Measurements from ENCODE around the gene C16orf86. TPM values are rescaled to one million over a fixed set of nuclear protein-coding genes. Genes with fewer than 3 reads are reported as not detected.

C16orf86 gene, protein sequence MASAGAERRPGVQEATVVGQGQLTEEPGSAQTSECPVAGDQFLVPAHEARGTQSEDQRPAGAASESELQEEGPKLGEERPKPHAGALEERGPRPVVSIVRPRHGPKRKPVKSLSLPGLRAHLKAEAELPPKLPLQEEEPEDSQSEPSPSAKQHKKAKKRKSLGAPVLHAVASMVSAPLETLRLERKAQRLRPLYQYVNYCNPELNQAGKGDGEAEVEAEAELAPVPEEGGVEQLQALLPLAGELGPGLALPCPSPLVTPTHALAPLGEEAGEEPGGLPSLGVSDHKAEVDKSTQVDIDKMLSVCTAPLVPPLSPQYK
- 2.0 and 2.3 TPM in 2 replicates for total RNA-seq (2021; fragmentation: NEBNext Ultra II Directional; extraction: Animal tissue kit (Norgen Biotek cat#: 25700))
- polyA plus RNA-seq (2011; rRNA removed), result 1.4 and 2.4 TPM in 2 replicates
- polyA plus RNA-seq (2011; cell fraction: cytosol; rRNA removed), result 3.3 TPM
- polyA plus RNA-seq (2011; cell fraction: nucleus; rRNA removed), result 4.8 TPM
- polyA plus RNA-seq (2012, experiment 1 of 2), result 1.3 to 2.3 TPM (median 1.7 TPM) in 4 replicates
- 2.9 TPM for polyA plus RNA-seq (2012, experiment 2 of 2)
- 1.8 TPM for polyA plus RNA-seq (2013, experiment 1 of 2)
- 1.6 TPM for polyA plus RNA-seq (2013, experiment 2 of 2)
- 0.20 and 0.47 TPM in 2 replicates for polyA minus RNA-seq (2011; rRNA and poly(A)+ RNA removed)
- 2.2 TPM for polyA minus RNA-seq (2011; cell fraction: cytosol; rRNA and poly(A)+ RNA removed)
- polyA minus RNA-seq (2011; cell fraction: nucleus; rRNA and poly(A)+ RNA removed), result 0.80 TPM
- long read RNA-seq, experiment 1, partial matches to known transcripts, result 0 of 1 reads
- long read RNA-seq, experiment 1, other reads (novel, unspliced or antisense), result 1 of 1 reads
- long read RNA-seq, experiment 2, result 0 reads

DNA sequence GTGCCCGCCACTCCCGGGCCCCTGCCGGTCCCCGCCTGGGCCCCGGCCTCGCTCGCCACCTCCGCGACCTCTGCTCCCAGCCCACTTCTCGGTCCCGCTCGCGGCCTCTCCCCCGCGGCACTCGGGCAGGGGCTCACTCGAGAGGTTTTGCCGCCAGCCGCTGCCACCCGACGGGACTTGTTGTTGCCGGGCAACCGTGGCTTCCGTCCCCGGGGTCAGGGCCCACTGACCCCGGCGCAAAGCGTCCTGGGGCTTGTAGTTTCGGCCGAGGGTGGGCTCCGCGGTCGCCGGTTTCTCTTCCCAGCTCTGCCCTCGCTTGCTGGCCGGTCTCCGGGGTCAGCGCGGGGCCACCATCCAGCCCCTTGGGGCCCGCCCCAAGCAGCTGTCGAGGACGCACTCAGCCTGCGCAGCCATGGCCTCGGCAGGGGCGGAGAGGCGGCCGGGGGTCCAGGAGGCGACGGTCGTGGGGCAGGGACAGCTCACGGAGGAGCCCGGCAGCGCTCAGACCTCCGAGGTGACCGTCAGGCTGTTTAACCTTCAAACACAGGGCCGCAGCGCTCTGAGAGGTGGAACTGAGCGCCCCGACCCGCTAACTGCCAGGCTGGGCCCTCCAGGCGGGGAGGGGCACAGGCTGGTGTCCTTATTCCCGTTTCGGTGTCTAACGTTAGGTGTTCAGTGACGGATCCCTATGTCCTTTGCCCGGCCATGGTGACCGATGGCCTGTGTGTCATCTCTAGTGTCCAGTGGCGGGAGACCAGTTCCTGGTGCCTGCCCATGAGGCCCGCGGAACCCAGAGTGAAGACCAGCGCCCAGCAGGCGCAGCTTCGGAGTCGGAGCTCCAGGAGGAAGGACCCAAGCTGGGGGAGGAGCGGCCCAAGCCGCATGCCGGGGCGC, at the start of gene C16orf86, which contains the start of gene ENKD1:
Gene C16orf86, plus strand, starts transcription at position 256 of the 894 bp plus-strand sequence. Its CDS starts 157 bp downstream, at position 413.
Gene ENKD1, minus strand, starts transcription at position 192 of the 894 bp plus-strand sequence. CDS start 308 bp downstream, outside the sequence.
- no peaks in the 10 kb centered on the region for H3K9me3 ChIP-seq (ENCODE audit: insufficient read depth in 2 of 2, low read depth in 1 of 2, low read length in 1 of 2)
- H2BK12ac ChIP-seq (ENCODE audit: low read depth, low read length), result no peak within 1 kb of the TSS
- no peak within 1 kb of the TSS for H3K27ac ChIP-seq (ENCODE audit: low read depth, low read length)
- H2AFZ ChIP-seq (ENCODE audit: low read length), result peak within 1 kb of the TSS; percentile 19; the same call in 1 of the 2 replicates
- peaks cover 0 to 25% (median 16%) of the 10 kb centered on the region in 4 experiments; a peak in 5 of 7 replicates for H3K4me1 ChIP-seq (replicated peaks in 1 of 4; ENCODE audit: control insufficient read depth in 3 of 4, insufficient read depth in 4 of 4, low read length in 3 of 4)
- no peak within 1 kb of the TSS for H3K14ac ChIP-seq (ENCODE audit: insufficient read length)
- H3K23me2 ChIP-seq (ENCODE audit: low read depth, low read length), result peaks cover 11% of the 10 kb centered on the region; the same call in 1 of the 2 replicates
- no peak within 1 kb of the TSS for H2BK5ac ChIP-seq (ENCODE audit: low read depth, low read length)
- H2BK15ac ChIP-seq (ENCODE audit: low read length), result no peak within 1 kb of the TSS
- ChIA-PET CTCF (ENCODE audit: partially characterized antibody) (interaction anchor here (0.6 to 13.7 kb wide), 26 partner anchors 9 to 269 kb away, joined by 3 to 202 read pairs (median 6); partner anchors contain the start of genes CARMIL2 and CTRL), POLR2A (ENCODE audit: partially characterized antibody) (interaction anchor here (0.6 to 1.9 kb wide), 6 partner anchors 11 to 270 kb away, joined by 3 to 5 read pairs (median 4); partner anchors contain the start of genes ATP6V0D1 and PSMB10)
- no peak within 1 kb of the TSS for H4K5ac ChIP-seq (ENCODE audit: insufficient read length, low read depth, low read length)
- no peak within 1 kb of the TSS for H3K23ac ChIP-seq (ENCODE audit: insufficient read length)
- peak in 1 of 2 experiments; percentile 87 for DNase-seq (ENCODE audit: low read depth in 1 of 2, low spot score in 2 of 2)
- no peak within 1 kb of the TSS for H3K56ac ChIP-seq (replicated peaks; ENCODE audit: insufficient read length, low read depth, low read length)
- WGBS, 2 experiments (ENCODE audit: extremely low coverage in 1 of 2, insufficient coverage in 1 of 2, insufficient read length in 1 of 2, insufficient replicate concordance in 2 of 2, low coverage in 1 of 2, low lambda C conversion rate in 2 of 2, missing lambda C conversion rate in 1 of 2), result 18% methylated on average over 64 of the region's 78 CpGs; no CpG with 5 or more reads in 1 of the 2 experiments
- no peaks in the 10 kb centered on the region for H3K36me3 ChIP-seq (ENCODE audit: control insufficient read depth in 2 of 4, insufficient read depth in 4 of 4, low read length in 3 of 4)
- no peak within 1 kb of the TSS for H3K4ac ChIP-seq (replicated peaks; ENCODE audit: insufficient read length, low read depth, low read length)
- no peaks in the 10 kb centered on the region for H3K79me1 ChIP-seq (ENCODE audit: low read depth, low read length)
- no peak within 1 kb of the TSS for H4K91ac ChIP-seq (replicated peaks; ENCODE audit: insufficient read length, low read length)
- no peak within 1 kb of the TSS for H2BK120ac ChIP-seq (replicated peaks; ENCODE audit: low read depth, low read length)
- no peak within 1 kb of the TSS for H2BK20ac ChIP-seq (ENCODE audit: low read length)
- H3K4me2 ChIP-seq (ENCODE audit: insufficient read depth in 1 of 2, low read depth in 2 of 2, low read length in 2 of 2), result peak within 1 kb of the TSS; percentile 78 to 95
- no peak for FAIRE-seq
- peak within 1 kb of the TSS; percentile 44 to 73 (median 51) for H3K4me3 ChIP-seq (ENCODE audit: extremely low read depth in 1 of 4, insufficient read depth in 2 of 4, low read depth in 3 of 4, low read length in 4 of 4)
- no peak within 1 kb of the TSS; the same call in 1 of the 2 replicates for H4K8ac ChIP-seq (ENCODE audit: extremely low read depth, insufficient read depth, low read length)
- peak within 1 kb of the TSS in 3 of 4 experiments; percentile 2 to 62 (median 30); a peak in 6 of 7 replicates for H3K9ac ChIP-seq (replicated peaks in 1 of 4; ENCODE audit: extremely low read depth in 1 of 4, low read depth in 3 of 4, low read length in 3 of 4)
- no peaks in the 10 kb centered on the region for H3K79me2 ChIP-seq (ENCODE audit: control insufficient read depth in 1 of 2, insufficient read depth in 2 of 2, low read length in 2 of 2)
- H2AK5ac ChIP-seq (ENCODE audit: low read depth, low read length), result no peak within 1 kb of the TSS
- peaks cover 0 to 3% (median 0%) of the 10 kb centered on the region in 4 experiments; a peak in 2 of 7 replicates for H3K27me3 ChIP-seq (replicated peaks in 1 of 4; ENCODE audit: control insufficient read depth in 3 of 4, extremely low read depth in 1 of 4, insufficient read depth in 3 of 4, low read length in 3 of 4)
- peaks cover 6% of the 10 kb centered on the region in 2 experiments for H4K20me1 ChIP-seq (replicated peaks in 1 of 2; ENCODE audit: control insufficient read depth in 1 of 2, insufficient read depth in 2 of 2, low read length in 2 of 2)
- peak within 1 kb of the TSS; percentile 32 for H3K18ac ChIP-seq (ENCODE audit: extremely low read depth, low read length)
- peak; percentile 77 for TF ChIP-seq KDM4A (IDR thresholded peaks at IDR 0.05; ENCODE audit: low read depth, low read length, severe bottlenecking)
- peak; percentile 75 for TF ChIP-seq CHD2 (IDR thresholded peaks at IDR 0.05; ENCODE audit: low read length)
- TF ChIP-seq SP2 (IDR thresholded peaks at IDR 0.05; ENCODE audit: low read length), result no peak
- no peak for TF ChIP-seq GTF2F1 (IDR thresholded peaks at IDR 0.05; ENCODE audit: borderline replicate concordance, low read depth, low read length)
- TF ChIP-seq TEAD4 (IDR thresholded peaks at IDR 0.05; ENCODE audit: low read depth, low read length), result no peak
- 0 out of 2 replicates have a peak, but pooled peaks have one; percentile 43 for TF ChIP-seq PHF8 (conservative IDR thresholded peaks at IDR 0.05; ENCODE audit: low read depth, low read length)
- no peak for TF ChIP-seq JUN (IDR thresholded peaks at IDR 0.05; ENCODE audit: low read depth, low read length)

Measured in H1 (cell line).